Stimulated activated CD8-positive, alpha-beta memory T cell treated with anti-CD3 and anti-CD28 coated beads, Interleukin-7, amount 100 ng/mL, for 24 hours (primary cell): ENCODE measurements around the gene RBMY1F.
"Not testable (repeated sequence)": the region's sequence is repeated elsewhere in the genome, so short reads cannot be mapped to it uniquely, and the experiment has no call there.

ENCODE experiments used
- DNase-seq: peaks from one replicate; pipeline ENCODE4 v3.0.0-alpha.2; 2020; ENCODE audit warnings: low read depth

Gene RBMY1F

GRCh38 chrY:22182823-22183222 is at the start of gene RBMY1F:
RBMY1F (minus strand) TSS chrY:22182923; CDS start chrY:22180969, 1,954 bp downstream.
- not testable (repeated sequence) for DNase-seq

GRCh38 chrY:22151144-22151543 is 31.6 kb downstream of the RBMY1F start:
- DNase-seq: not testable (repeated sequence)

GRCh38 chrY:22141011-22141695 is 41.6 kb downstream of the RBMY1F start:
- not testable (repeated sequence) for DNase-seq

GRCh38 chrY:22134719-22135118 is 48.0 kb downstream of the RBMY1F start:
- not testable (repeated sequence) for DNase-seq

GRCh38 chrY:22130494-22130893 is 52.2 kb downstream of the RBMY1F start:
- DNase-seq: not testable (repeated sequence)
